ENCODE data around the gene ING3. TPM values are rescaled to one million over a fixed set of nuclear protein-coding genes. Genes with fewer than 3 reads are reported as not detected.

The ING3 gene
- total and polyA plus RNA-seq, 9 of the 15 experiments (the other 6 are each of a cell fraction or from before 2014, with no cell fraction given) = 22.8 to 233 (median 50.4) TPM

DNA sequence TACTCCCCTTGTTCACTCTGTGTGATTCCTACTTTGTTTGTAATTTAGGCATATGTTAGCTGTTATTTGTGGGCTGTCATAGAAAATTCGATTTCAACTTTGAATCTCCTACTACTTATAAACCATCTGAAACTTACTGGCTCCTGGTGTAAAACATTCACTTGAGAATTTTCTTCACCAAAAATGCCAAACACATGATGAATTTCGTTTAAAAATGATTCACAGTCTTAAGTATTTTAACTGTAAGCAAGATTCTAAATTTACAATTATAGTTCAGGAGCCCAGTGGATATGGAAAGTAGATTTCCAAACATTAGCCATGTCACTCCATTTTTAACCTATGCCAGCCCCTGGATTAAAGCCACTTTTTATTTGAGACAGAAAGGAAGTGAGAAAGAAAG is 41.0 kb downstream of the ING3 start (continued):
- peak; percentile 48; the same call in 1 of the 2 replicates for TF ChIP-seq ZBTB40 (IDR thresholded peaks at IDR 0.05)
- TF ChIP-seq ZBTB40 (CRISPR knock-in tag; IDR thresholded peaks at IDR 0.05) = no peak
- no peak for TF ChIP-seq TCFL5 (CRISPR knock-in tag; conservative IDR thresholded peaks at IDR 0.05)
- TF ChIP-seq ZFP36 (IDR thresholded peaks at IDR 0.05; ENCODE audit: low read depth, low read length, partially characterized antibody) = no peak
- TF ChIP-seq MEIS2 (IDR thresholded peaks at IDR 0.05; ENCODE audit: partially characterized antibody) = peak; percentile 4
